Esophagus (tissue), 2 donors: ENCODE results near the gene CALCOCO2. TPM values are rescaled to one million over a fixed set of nuclear protein-coding genes. Genes with fewer than 3 reads are reported as not detected.
A peak's percentile ranks its signal among the peaks of the same experiment; 100 is the strongest.

Experiments used
- H3K27ac ChIP-seq, 2 donors: one replicate each; pipeline ENCODE4 v1.5.1; 2013; ENCODE audit warnings: low read depth in 2 of 2, mild to moderate bottlenecking in 2 of 2, inconsistent platforms in 1 of 2, low read length in 1 of 2, moderate library complexity in 1 of 2
- H3K27me3 ChIP-seq, 2 donors: one replicate each; pipeline ENCODE4 v1.6.1; 2013; ENCODE audit warnings: low read length in 2 of 2, control low read depth in 1 of 2, mild to moderate bottlenecking in 1 of 2; ENCODE audit not compliant: insufficient read depth in 2 of 2, control insufficient read depth in 1 of 2
- H3K36me3 ChIP-seq, 2 donors: one replicate each; pipeline ENCODE4 v1.6.1; 2013; ENCODE audit warnings: low read length in 1 of 2; ENCODE audit not compliant: control insufficient read depth in 2 of 2, insufficient read depth in 2 of 2
- H3K4me1 ChIP-seq, 2 donors: one replicate each; pipeline ENCODE4 v1.6.1; 2013; ENCODE audit warnings: low read length in 1 of 2; ENCODE audit not compliant: control insufficient read depth in 2 of 2, insufficient read depth in 2 of 2
- H3K4me3 ChIP-seq, 2 donors: one replicate each; pipeline ENCODE4 v1.5.1; 2013; ENCODE audit warnings: low read length in 2 of 2, mild to moderate bottlenecking in 2 of 2, low read depth in 1 of 2, moderate library complexity in 1 of 2
- H3K9me3 ChIP-seq, 2 donors: one replicate each; pipeline ENCODE4 v1.6.1; 2013; ENCODE audit warnings: mild to moderate bottlenecking in 2 of 2, low read depth in 1 of 2, low read length in 1 of 2, moderate library complexity in 1 of 2; ENCODE audit not compliant: control insufficient read depth in 2 of 2, insufficient read depth in 1 of 2
- WGBS, 2 donors: extraction: QIAGEN DNeasy Blood & Tissue Kit; methylation state at CpG; one replicate each; pipeline ENCODE4 v1.1.7; 2013; 5-methylcytosine and 5-hydroxymethylcytosine counted together
- polyA plus RNA-seq, 2 donors: library from polyadenylated mRNA; stranded (reverse); fragments of 200-250 nt; gene quantifications; one replicate each; pipeline ENCODE4 v1.2.3, GENCODE V29; 2013
- donor health status: healthy with polysubstance abuse.
- donor health status: Bipolar disorder and iron deficiency.

Gene CALCOCO2
- polyA plus RNA-seq, 2 donors = 38.8 to 57.5 TPM

- no peaks in the 10 kb centered on the region for H3K9me3 ChIP-seq
- H3K4me3 ChIP-seq = no peak overlapping the region
- WGBS, 2 donors = 50 to 64% methylated on average over 5 of the region's 5 CpGs
- H3K27me3 ChIP-seq = peaks cover 2 to 3% of the 10 kb centered on the region in 2 donors
- H3K27ac ChIP-seq = no peak overlapping the region
- no peaks in the 10 kb centered on the region for H3K4me1 ChIP-seq
- H3K36me3 ChIP-seq = no peaks in the 10 kb centered on the region
Measured at GRCh38 chr17:48800626-48801217, 30.1 kb upstream of the CALCOCO2 start.

- Histone ChIP-seq H3K9me3 (no peaks in the 10 kb centered on the region), H3K4me3 (no peak overlapping the region), H3K4me1 (no peaks in the 10 kb centered on the region), H3K36me3 (no peaks in the 10 kb centered on the region), H3K27me3 (peaks cover 2 to 3% of the 10 kb centered on the region in 2 donors), H3K27ac (no peak overlapping the region)
- 6% methylated on average over 9 of the region's 9 CpGs for WGBS, 2 donors
Measured at GRCh38 chr17:48804936-48805411, 25.9 kb upstream of the CALCOCO2 start.

GRCh38 chr17:48809182-48809581 lies 21.7 kb upstream of the CALCOCO2 start:
- Histone ChIP-seq H3K4me3 (no peak overlapping the region), H3K9me3 (no peaks in the 10 kb centered on the region), H3K36me3 (no peaks in the 10 kb centered on the region), H3K4me1 (no peaks in the 10 kb centered on the region), H3K27me3 (peaks cover 0 to 3% of the 10 kb centered on the region in 2 donors), H3K27ac (no peak overlapping the region)
- WGBS, 2 donors = 43 to 56% methylated on average over 4 of the region's 4 CpGs

GRCh38 chr17:48812001-48812400 lies 18.8 kb upstream of the CALCOCO2 start:
- H3K4me3 ChIP-seq = no peak overlapping the region
- no peaks in the 10 kb centered on the region for H3K27me3 ChIP-seq
- no peak overlapping the region for H3K27ac ChIP-seq
- no peaks in the 10 kb centered on the region for H3K36me3 ChIP-seq
- WGBS, 2 donors = 50 to 72% methylated on average over 3 of the region's 3 CpGs
- H3K9me3 ChIP-seq = no peaks in the 10 kb centered on the region
- no peaks in the 10 kb centered on the region for H3K4me1 ChIP-seq

GRCh38 chr17:48814504-48814903 lies 16.3 kb upstream of the CALCOCO2 start:
- no peaks in the 10 kb centered on the region for H3K27me3 ChIP-seq
- WGBS, 2 donors = 31 to 34% methylated on average over 7 of the region's 7 CpGs

GRCh38 chr17:48815311-48815710 lies 15.5 kb upstream of the CALCOCO2 start:
- no peaks in the 10 kb centered on the region for H3K27me3 ChIP-seq
- 60 to 65% methylated on average over 3 of the region's 3 CpGs for WGBS, 2 donors
- peaks cover 0 to 5% of the 10 kb centered on the region in 2 donors for H3K4me1 ChIP-seq
- no peaks in the 10 kb centered on the region for H3K36me3 ChIP-seq
- no peak overlapping the region for H3K4me3 ChIP-seq
- H3K27ac ChIP-seq = no peak overlapping the region
- H3K9me3 ChIP-seq = no peaks in the 10 kb centered on the region

More at GRCh38 chr17:48814504-48814903, 16.3 kb upstream of the CALCOCO2 start:
- Histone ChIP-seq H3K9me3 (no peaks in the 10 kb centered on the region), H3K27ac (no peak overlapping the region), H3K4me3 (no peak overlapping the region), H3K4me1 (peaks cover 0 to 5% of the 10 kb centered on the region in 2 donors), H3K36me3 (no peaks in the 10 kb centered on the region)

- Histone ChIP-seq H3K9me3 (no peaks in the 10 kb centered on the region), H3K27ac (no peak overlapping the region), H3K4me1 (peaks cover 0 to 5% of the 10 kb centered on the region in 2 donors), H3K36me3 (no peaks in the 10 kb centered on the region), H3K27me3 (no peaks in the 10 kb centered on the region), H3K4me3 (no peak overlapping the region)
- whole genome bisulfite sequencing, 2 donors = 10% methylated on average over 7 of the region's 7 CpGs
Measured at GRCh38 chr17:48816438-48816773, 14.4 kb upstream of the CALCOCO2 start.

GRCh38 chr17:48816774-48817590 lies 13.9 kb upstream of the CALCOCO2 start, which contains the start of gene TTLL6:
TTLL6 (minus strand) TSS chr17:48817229; CDS start chr17:48817072, 157 bp downstream.
- Histone ChIP-seq H3K36me3 (no peaks in the 10 kb centered on the region), H3K27ac (no peak within 1 kb of the TSS), H3K9me3 (no peaks in the 10 kb centered on the region), H3K4me1 (peaks cover 0 to 5% of the 10 kb centered on the region in 2 donors), H3K4me3 (peak within 1 kb of the TSS; percentile 12 to 21), H3K27me3 (no peaks in the 10 kb centered on the region)
- WGBS, 2 donors = 1 to 2% methylated on average over 60 to 64 of the region's 64 CpGs

GRCh38 chr17:48818361-48818841 lies 12.4 kb upstream of the CALCOCO2 start:
- Histone ChIP-seq H3K27ac (no peak overlapping the region), H3K4me1 (peaks cover 0 to 5% of the 10 kb centered on the region in 2 donors), H3K27me3 (no peaks in the 10 kb centered on the region), H3K4me3 (no peak overlapping the region), H3K36me3 (no peaks in the 10 kb centered on the region), H3K9me3 (no peaks in the 10 kb centered on the region)
- 57 to 64% methylated on average over 9 of the region's 9 CpGs for WGBS, 2 donors
